ENCODE measurements around the gene RWDD2A.

RWDD2A gene

GRCh38 chr6:83192871-83193746 is at the start of gene RWDD2A, which contains the start of gene PGM3:
RWDD2A (plus strand) TSS chr6:83193357; CDS start chr6:83194452, 1,095 bp downstream.
PGM3 (minus strand) TSS chr6:83193265; CDS start chr6:83191012, 2,253 bp downstream.
- peak; percentile 84 for TF ChIP-seq POLR2A (IDR thresholded peaks at IDR 0.05; ENCODE audit: extremely low read depth, insufficient read length)
- TF ChIP-seq, protein P1, sequence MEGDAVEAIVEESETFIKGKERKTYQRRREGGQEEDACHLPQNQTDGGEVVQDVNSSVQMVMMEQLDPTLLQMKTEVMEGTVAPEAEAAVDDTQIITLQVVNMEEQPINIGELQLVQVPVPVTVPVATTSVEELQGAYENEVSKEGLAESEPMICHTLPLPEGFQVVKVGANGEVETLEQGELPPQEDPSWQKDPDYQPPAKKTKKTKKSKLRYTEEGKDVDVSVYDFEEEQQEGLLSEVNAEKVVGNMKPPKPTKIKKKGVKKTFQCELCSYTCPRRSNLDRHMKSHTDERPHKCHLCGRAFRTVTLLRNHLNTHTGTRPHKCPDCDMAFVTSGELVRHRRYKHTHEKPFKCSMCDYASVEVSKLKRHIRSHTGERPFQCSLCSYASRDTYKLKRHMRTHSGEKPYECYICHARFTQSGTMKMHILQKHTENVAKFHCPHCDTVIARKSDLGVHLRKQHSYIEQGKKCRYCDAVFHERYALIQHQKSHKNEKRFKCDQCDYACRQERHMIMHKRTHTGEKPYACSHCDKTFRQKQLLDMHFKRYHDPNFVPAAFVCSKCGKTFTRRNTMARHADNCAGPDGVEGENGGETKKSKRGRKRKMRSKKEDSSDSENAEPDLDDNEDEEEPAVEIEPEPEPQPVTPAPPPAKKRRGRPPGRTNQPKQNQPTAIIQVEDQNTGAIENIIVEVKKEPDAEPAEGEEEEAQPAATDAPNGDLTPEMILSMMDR (IDR thresholded peaks at IDR 0.05; ENCODE audit: low read depth, low read length) = no peak
- TF ChIP-seq MAX (IDR thresholded peaks at IDR 0.05; ENCODE audit: low read depth, low read length) = peak; percentile 43; the same call in 1 of the 2 replicates
- peak; percentile 59; the same call in 1 of the 2 replicates for TF ChIP-seq MYC (IDR thresholded peaks at IDR 0.05; ENCODE audit: low read depth, low read length)
- peak; percentile 91 for DNase-seq (ENCODE audit: low read depth)
- H3K4me3 ChIP-seq (ENCODE audit: low read depth, low read length) = peak within 1 kb of the TSS; percentile 88

DNA sequence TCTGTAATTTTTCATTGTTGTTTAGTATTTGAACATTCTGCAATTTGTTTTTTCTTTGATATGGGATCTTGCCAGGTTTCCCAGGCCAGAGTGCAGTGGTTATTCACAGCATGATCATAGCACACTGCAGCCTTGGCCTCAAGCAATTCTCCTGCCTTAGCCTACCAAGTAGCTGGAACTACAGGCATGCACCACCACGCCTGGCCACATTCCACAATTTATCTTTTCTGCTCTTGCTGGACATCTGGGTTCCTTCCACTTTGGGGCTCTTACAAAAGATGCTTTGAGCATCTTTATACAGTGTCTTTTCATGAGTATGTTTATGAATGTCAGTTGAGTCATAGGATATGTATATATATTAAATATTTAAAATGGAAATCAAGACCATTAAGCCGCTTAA is 42.0 kb upstream of the RWDD2A start:
- DNase-seq (ENCODE audit: low read depth) = no peak
- H3K4me3 ChIP-seq (ENCODE audit: low read depth, low read length) = no peak overlapping the region
- TF ChIP-seq POLR2A (IDR thresholded peaks at IDR 0.05; ENCODE audit: extremely low read depth, insufficient read length) = no peak
- no peak for TF ChIP-seq MAX (IDR thresholded peaks at IDR 0.05; ENCODE audit: low read depth, low read length)
- TF ChIP-seq, protein P1 (IDR thresholded peaks at IDR 0.05; ENCODE audit: low read depth, low read length) = no peak
- TF ChIP-seq MYC (IDR thresholded peaks at IDR 0.05; ENCODE audit: low read depth, low read length) = no peak

GRCh38 chr6:83152913-83153312 is 40.2 kb upstream of the RWDD2A start:
- no peak for DNase-seq (ENCODE audit: low read depth)

DNA sequence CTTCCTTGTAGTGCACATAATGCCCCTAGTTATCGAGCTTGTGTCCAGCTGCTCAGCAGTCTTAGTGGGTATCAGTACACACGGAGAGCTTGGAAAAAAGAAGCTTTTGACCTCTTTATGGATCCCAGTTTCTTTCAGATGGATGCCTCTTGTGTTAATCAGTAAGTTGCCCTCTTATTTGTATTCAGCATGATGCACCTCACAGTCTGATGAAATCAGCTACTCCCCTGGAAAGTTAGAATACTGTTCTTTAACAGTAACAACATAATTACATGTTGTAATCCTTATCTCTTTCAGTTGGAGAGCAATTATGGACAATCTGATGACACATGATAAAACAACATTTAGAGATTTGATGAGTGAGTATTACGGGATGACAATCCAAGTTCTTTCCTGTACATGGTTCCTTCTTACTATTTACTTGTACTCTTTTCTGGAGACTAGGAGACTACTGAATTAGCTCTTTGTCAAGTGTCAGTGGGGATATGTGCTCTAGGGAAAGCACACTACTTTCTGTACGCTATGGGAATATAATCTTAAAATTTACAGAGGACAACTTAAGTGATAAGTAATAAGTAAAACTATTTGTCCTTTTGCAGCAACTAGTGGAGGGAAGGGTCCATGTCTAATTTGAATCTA is 39.2 kb upstream of the RWDD2A start:
- TF ChIP-seq, protein P1 (IDR thresholded peaks at IDR 0.05; ENCODE audit: low read depth, low read length) = no peak
- TF ChIP-seq MAX (IDR thresholded peaks at IDR 0.05; ENCODE audit: low read depth, low read length) (no peak), POLR2A (IDR thresholded peaks at IDR 0.05; ENCODE audit: extremely low read depth, insufficient read length) (no peak), MYC (IDR thresholded peaks at IDR 0.05; ENCODE audit: low read depth, low read length) (no peak)
- H3K4me3 ChIP-seq (ENCODE audit: low read depth, low read length) = no peak overlapping the region
- DNase-seq (ENCODE audit: low read depth) = no peak

More at GRCh38 chr6:83152913-83153312, 40.2 kb upstream of the RWDD2A start:
- no peak overlapping the region for H3K4me3 ChIP-seq (ENCODE audit: low read depth, low read length)
- TF ChIP-seq POLR2A (IDR thresholded peaks at IDR 0.05; ENCODE audit: extremely low read depth, insufficient read length) = no peak
- no peak for TF ChIP-seq MAX (IDR thresholded peaks at IDR 0.05; ENCODE audit: low read depth, low read length)
- TF ChIP-seq MYC (IDR thresholded peaks at IDR 0.05; ENCODE audit: low read depth, low read length) = no peak
- TF ChIP-seq, protein P1 (IDR thresholded peaks at IDR 0.05; ENCODE audit: low read depth, low read length) = no peak

GRCh38 chr6:83155794-83156193 is 37.4 kb upstream of the RWDD2A start:
- TF ChIP-seq MAX (IDR thresholded peaks at IDR 0.05; ENCODE audit: low read depth, low read length) = no peak
- no peak for TF ChIP-seq POLR2A (IDR thresholded peaks at IDR 0.05; ENCODE audit: extremely low read depth, insufficient read length)
- TF ChIP-seq MYC (IDR thresholded peaks at IDR 0.05; ENCODE audit: low read depth, low read length) = no peak
- TF ChIP-seq, protein P1 (IDR thresholded peaks at IDR 0.05; ENCODE audit: low read depth, low read length) = no peak
- no peak overlapping the region for H3K4me3 ChIP-seq (ENCODE audit: low read depth, low read length)
- no peak for DNase-seq (ENCODE audit: low read depth)

All from NB4 (cell line).